Measurements from ENCODE around the gene COX8C. TPM values are rescaled to one million over a fixed set of nuclear protein-coding genes. Genes with fewer than 3 reads are reported as not detected.

COX8C gene
- total and polyA plus RNA-seq, 2 experiments from 2014 or later: 0.73 TPM; not detected in 1

DNA sequence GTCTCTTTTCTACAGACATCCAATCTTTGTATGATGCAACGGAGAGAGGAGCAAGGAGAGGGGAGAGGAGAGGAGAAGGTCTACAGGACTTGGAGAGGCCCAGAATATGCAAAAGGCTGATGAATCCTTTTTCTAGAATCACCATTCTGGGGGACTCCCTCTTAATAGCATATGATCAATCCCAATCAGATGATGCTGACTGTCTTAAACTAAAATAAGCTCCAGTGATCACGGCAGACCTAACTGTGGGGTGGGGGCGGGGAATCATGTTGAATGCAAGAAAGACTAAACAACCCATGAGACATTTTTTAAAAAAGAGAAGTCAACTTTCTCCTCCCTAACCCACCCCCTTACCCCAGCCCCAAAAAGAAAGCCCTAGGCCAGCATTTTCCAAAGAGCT is 47.6 kb upstream of the COX8C start (continued):
- peak; percentile 70; the same call in 1 of the 2 replicates for TF ChIP-seq ZNF462 (CRISPR knock-in tag; IDR thresholded peaks at IDR 0.05)

- DNase-seq (ENCODE audit: low spot score) (no peak), ATAC-seq (no peak)
- Histone ChIP-seq H2AFZ (no peak overlapping the region), H3K27me3 (ENCODE audit: insufficient read depth) (no peaks in the 10 kb centered on the region), H3K4me1 (ENCODE audit: insufficient read depth) (peaks cover 41% of the 10 kb centered on the region), H3F3A (replicated peaks; ENCODE audit: low read depth) (no peaks in the 10 kb centered on the region), H3K79me2 (replicated peaks; ENCODE audit: insufficient read depth) (peaks cover 85% of the 10 kb centered on the region), H3K4me3 (no peak overlapping the region), H3K9me2 (ENCODE audit: insufficient read depth) (no peaks in the 10 kb centered on the region), H3K4me2 (0 out of 2 replicates have a peak overlapping the region, but pooled peaks have one; percentile 4), H3K27ac (ENCODE audit: low read depth) (0 out of 2 replicates have a peak overlapping the region, but pooled peaks have one; percentile 64), H3K36me3 (ENCODE audit: insufficient read depth) (no peaks in the 10 kb centered on the region), H4K20me1 (replicated peaks; ENCODE audit: insufficient read depth) (no peaks in the 10 kb centered on the region; the same call in none of the 2 replicates)
- Mint-ChIP-seq H3K4me3 (no peak overlapping the region), H3K36me3 (ENCODE audit: low read depth) (no peaks in the 10 kb centered on the region), H3K9me3 (no peaks in the 10 kb centered on the region), H3K27ac (no peak overlapping the region), H3K4me1 (peaks cover 49% of the 10 kb centered on the region), H3K27me3 (ENCODE audit: insufficient read depth, low read depth, poor library complexity) (peaks cover 6% of the 10 kb centered on the region)
- TF ChIP-seq JUNB (IDR thresholded peaks at IDR 0.05; ENCODE audit: unreplicated experiment) (no peak), ZNF114 (CRISPR knock-in tag; IDR thresholded peaks at IDR 0.05) (no peak), EZH2phosphoT487 (IDR thresholded peaks at IDR 0.05; ENCODE audit: unreplicated experiment) (no peak), CREB1 (CRISPR knock-in tag; IDR thresholded peaks at IDR 0.05; ENCODE audit: low read depth) (no peak)
Observed at GRCh38 chr14:93299866-93300265, 47.1 kb upstream of the COX8C start.

Data from GM23338 (cell line).